ENCODE results near the gene BCAR1. TPM values are rescaled to one million over a fixed set of nuclear protein-coding genes. Genes with fewer than 3 reads are reported as not detected.
"Not testable (repeated sequence)": the region's sequence is repeated elsewhere in the genome, so short reads cannot be mapped to it uniquely, and the experiment has no call there.

The BCAR1 gene
- total RNA-seq, 4 donors from 2014 or later: 34.6 to 63.7 (median 37.0) TPM

GRCh38 chr16:75241955-75242354 is 9.5 kb downstream of the BCAR1 start:
- peaks cover 0 to 28% of the 10 kb centered on the region in 2 donors for H3K36me3 ChIP-seq
- H3K27ac ChIP-seq: peak overlapping the region in 3 of 4 donors; percentile 12 to 95 (median 24)
- ATAC-seq: no peak
- peaks cover 17 to 90% (median 67%) of the 10 kb centered on the region in 3 donors for H3K4me1 ChIP-seq
- H3K27me3 ChIP-seq: no peaks in the 10 kb centered on the region
- no peaks in the 10 kb centered on the region for H3K9me3 ChIP-seq
- WGBS, 2 donors (ENCODE audit: low coverage in 1 of 2): no CpG with 5 or more reads among the region's 13 CpGs
- no peak overlapping the region for H3K4me3 ChIP-seq
- TF ChIP-seq CTCF (IDR thresholded peaks at IDR 0.05) (no peak), EP300 (IDR thresholded peaks at IDR 0.05) (no peak), POLR2A (IDR thresholded peaks at IDR 0.05) (no peak), POLR2AphosphoS5 (IDR thresholded peaks at IDR 0.05) (no peak)

DNA sequence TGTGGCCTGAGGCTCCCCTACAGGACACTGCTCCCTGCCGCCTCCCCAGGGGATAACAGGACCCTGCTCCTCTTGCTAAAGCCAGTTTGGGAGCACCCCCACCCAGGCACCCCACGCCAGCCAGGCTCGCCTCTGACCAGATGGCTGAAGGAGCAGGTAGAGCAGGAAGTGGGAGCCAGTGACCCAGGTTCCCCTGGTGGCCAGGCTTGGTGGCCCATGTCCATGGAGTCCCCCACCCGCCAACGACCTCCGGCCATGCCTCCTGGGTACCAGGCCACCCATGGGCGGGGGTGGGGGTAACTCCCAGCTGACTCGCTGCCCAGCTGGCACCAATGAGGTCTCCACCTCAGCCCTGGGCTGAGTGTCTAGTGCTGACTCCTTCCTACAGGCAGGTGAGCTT is 10.0 kb downstream of the BCAR1 start:
- WGBS, 2 donors (ENCODE audit: low coverage in 1 of 2): 100% methylated on average over 1 of the region's 8 CpGs; no CpG with 5 or more reads in 1 of the 2 donors
- Histone ChIP-seq H3K4me1 (peaks cover 17 to 90% (median 62%) of the 10 kb centered on the region in 3 donors), H3K9me3 (no peaks in the 10 kb centered on the region), H3K27ac (peak overlapping the region in 3 of 4 donors; percentile 12 to 95 (median 24)), H3K27me3 (no peaks in the 10 kb centered on the region), H3K36me3 (peaks cover 0 to 33% of the 10 kb centered on the region in 2 donors), H3K4me3 (no peak overlapping the region)
- ATAC-seq: no peak
- TF ChIP-seq CTCF (IDR thresholded peaks at IDR 0.05) (no peak), EP300 (IDR thresholded peaks at IDR 0.05) (no peak), POLR2AphosphoS5 (IDR thresholded peaks at IDR 0.05) (no peak), POLR2A (IDR thresholded peaks at IDR 0.05) (no peak)

GRCh38 chr16:75240633-75241032 is 10.8 kb downstream of the BCAR1 start:
- peak overlapping the region in 2 of 4 donors; percentile 44 to 87 for H3K27ac ChIP-seq
- not testable (repeated sequence) for H3K27me3 ChIP-seq, H3K4me3 ChIP-seq, ATAC-seq, H3K9me3 ChIP-seq
- H3K36me3 ChIP-seq: peaks cover 0 to 41% of the 10 kb centered on the region in 2 donors
- WGBS, 2 donors (ENCODE audit: low coverage in 1 of 2): 100% methylated on average over 1 of the region's 7 CpGs; no CpG with 5 or more reads in 1 of the 2 donors
- H3K4me1 ChIP-seq: peaks cover 12 to 85% (median 54%) of the 10 kb centered on the region in 3 donors

DNA sequence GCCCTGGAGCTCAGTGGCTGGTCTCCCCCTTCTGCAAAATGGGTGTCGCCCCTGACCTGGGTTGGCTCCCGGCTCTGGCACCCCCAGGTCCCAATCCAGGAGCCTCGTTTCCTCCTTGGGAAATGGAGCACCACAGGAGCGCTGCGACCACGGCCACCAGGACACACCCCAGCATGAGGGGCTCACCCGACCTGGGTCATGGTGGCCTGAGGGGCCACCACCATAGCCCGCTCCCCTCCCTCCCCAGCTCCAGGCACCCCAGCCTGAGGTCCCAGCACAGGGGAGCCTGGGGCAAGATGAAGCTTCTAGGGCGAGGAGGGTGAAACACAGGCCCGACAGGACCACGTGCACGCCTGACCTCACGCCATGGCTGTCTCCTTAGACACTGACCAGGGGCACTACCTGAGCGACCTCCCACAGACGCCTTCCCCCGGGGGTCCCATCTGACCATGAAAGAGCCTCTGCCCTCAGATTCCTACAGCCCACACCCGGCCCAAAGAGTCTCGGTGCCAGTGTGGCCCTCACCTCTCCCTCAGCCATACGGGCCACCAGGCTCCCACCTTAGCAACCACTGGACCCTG is 11.8 kb downstream of the BCAR1 start:
- Histone ChIP-seq H3K4me3 (no peak overlapping the region), H3K27me3 (no peaks in the 10 kb centered on the region), H3K9me3 (no peaks in the 10 kb centered on the region), H3K36me3 (peaks cover 0 to 51% of the 10 kb centered on the region in 2 donors), H3K4me1 (peaks cover 5 to 82% (median 44%) of the 10 kb centered on the region in 3 donors), H3K27ac (peak overlapping the region; percentile 18 to 91 (median 86))
- no peak for TF ChIP-seq POLR2A (IDR thresholded peaks at IDR 0.05)
- no peak for TF ChIP-seq CTCF (IDR thresholded peaks at IDR 0.05)
- no peak for TF ChIP-seq EP300 (IDR thresholded peaks at IDR 0.05)
- TF ChIP-seq POLR2AphosphoS5 (IDR thresholded peaks at IDR 0.05): no peak
- 41% methylated on average over 4 of the region's 19 CpGs; no CpG with 5 or more reads in 1 of the 2 donors for WGBS, 2 donors (ENCODE audit: low coverage in 1 of 2)
- ATAC-seq: no peak

DNA sequence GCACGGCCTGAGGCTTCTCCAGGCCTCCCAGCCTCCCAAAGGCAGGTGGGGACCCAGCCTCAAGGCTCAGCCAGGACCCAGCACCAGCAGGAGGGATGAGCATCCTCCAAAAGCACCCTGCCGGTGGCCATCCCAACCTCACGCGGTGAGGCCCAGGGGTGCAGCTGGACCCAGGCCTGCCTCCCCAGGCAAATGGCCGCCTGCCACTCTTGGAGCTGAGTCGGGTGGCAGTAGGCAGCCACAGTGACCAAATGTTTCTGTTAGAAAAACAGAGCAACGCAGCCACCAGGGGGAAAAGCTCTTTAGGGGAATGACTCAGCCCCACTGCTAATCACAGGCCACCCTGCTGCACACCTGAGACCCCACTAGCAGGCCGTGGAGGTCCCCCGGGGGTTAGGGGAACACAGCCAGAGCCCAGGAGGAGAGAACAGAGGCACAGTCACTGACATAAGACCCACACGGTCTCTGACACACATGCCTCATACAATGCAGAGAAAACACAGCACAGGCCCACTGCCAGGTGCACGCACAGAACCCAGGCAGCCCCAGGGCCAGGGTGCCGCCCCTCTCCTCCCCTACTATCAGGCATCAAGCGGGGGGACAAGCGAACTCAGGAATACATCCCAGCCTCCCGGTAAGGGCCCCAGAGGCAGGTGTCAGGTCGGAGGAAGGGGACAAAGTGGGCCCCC is 12.4 kb downstream of the BCAR1 start:
- H3K4me3 ChIP-seq: no peak overlapping the region
- peak overlapping the region; percentile 18 to 91 (median 86) for H3K27ac ChIP-seq
- H3K4me1 ChIP-seq: peaks cover 5 to 82% (median 44%) of the 10 kb centered on the region in 3 donors
- TF ChIP-seq CTCF (IDR thresholded peaks at IDR 0.05) (peak in 2 of 4 experiments; percentile 36 to 45), POLR2AphosphoS5 (IDR thresholded peaks at IDR 0.05) (no peak)
- no peaks in the 10 kb centered on the region for H3K27me3 ChIP-seq
- H3K9me3 ChIP-seq: no peaks in the 10 kb centered on the region
- ATAC-seq: peak; percentile 30
- 16% methylated on average over 4 of the region's 16 CpGs; no CpG with 5 or more reads in 1 of the 2 donors for WGBS, 2 donors (ENCODE audit: low coverage in 1 of 2)
- peaks cover 0 to 55% of the 10 kb centered on the region in 2 donors for H3K36me3 ChIP-seq
